ENCODE results near the gene ADCY9.
"Not testable (repeated sequence)": the region's sequence is repeated elsewhere in the genome, so short reads cannot be mapped to it uniquely, and the experiment has no call there.

The ADCY9 gene

DNA sequence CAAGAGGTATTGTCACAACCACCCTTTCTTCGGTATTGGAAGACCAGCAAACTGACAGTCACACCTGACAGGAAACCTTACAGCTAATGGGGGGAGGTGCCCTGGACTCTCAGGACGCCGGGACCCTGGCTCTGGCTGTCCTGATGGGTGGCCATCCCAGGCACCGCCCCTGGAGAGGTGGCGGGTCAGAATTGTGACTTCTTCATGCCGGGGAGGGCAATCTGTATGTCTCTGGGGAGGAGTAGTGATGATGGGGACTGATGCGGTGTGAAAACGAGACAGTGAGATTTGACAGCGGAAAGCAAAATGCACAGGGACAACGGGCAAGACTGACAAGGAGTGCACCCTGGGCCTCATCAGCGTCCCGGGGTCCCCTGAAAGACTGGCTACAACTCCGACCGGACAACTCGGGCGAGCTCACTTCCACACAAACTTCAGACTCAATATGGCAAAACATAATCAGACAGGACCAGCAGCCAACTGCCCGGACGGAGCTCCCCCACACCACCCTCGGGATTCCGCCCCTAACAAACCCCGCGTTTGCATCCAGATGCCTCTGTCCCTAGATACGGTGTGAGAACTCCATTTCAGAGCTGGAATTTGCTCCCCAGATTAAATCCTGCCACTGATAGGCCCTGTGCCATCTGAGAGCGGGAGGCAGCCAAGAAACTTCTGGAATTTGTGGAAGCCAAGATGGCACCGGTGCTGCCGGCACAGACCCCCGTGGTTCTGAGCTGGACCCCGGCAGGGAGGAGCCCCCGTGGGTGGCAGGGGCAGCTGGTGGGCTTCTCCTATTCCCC lies 152.2 kb downstream of the ADCY9 start:
- H3K36me3 ChIP-seq (ENCODE audit: control insufficient read depth in 5 of 5, insufficient read depth in 5 of 5, low read length in 5 of 5) = peaks cover 0 to 14% (median 11%) of the 10 kb centered on the region in 5 donors
- no peak overlapping the region for H3K27ac ChIP-seq (ENCODE audit: low read depth, low read length)
- no peak overlapping the region for H3K4me3 ChIP-seq (ENCODE audit: low read depth in 1 of 5, low read length in 5 of 5)
- H3K9me3 ChIP-seq (ENCODE audit: control insufficient read depth in 5 of 5, low read length in 5 of 5) = peaks cover 0 to 4% (median 0%) of the 10 kb centered on the region in 5 donors
- H3K9ac ChIP-seq (ENCODE audit: low read length in 5 of 5) = no peak overlapping the region
- peaks cover 0 to 3% (median 0%) of the 10 kb centered on the region in 5 donors for H3K27me3 ChIP-seq (ENCODE audit: control insufficient read depth in 5 of 5, insufficient read depth in 4 of 5, low read length in 5 of 5)
- peaks cover 2 to 29% (median 23%) of the 10 kb centered on the region in 5 donors for H3K4me1 ChIP-seq (ENCODE audit: control insufficient read depth in 5 of 5, insufficient read depth in 5 of 5, low read length in 5 of 5)

DNA sequence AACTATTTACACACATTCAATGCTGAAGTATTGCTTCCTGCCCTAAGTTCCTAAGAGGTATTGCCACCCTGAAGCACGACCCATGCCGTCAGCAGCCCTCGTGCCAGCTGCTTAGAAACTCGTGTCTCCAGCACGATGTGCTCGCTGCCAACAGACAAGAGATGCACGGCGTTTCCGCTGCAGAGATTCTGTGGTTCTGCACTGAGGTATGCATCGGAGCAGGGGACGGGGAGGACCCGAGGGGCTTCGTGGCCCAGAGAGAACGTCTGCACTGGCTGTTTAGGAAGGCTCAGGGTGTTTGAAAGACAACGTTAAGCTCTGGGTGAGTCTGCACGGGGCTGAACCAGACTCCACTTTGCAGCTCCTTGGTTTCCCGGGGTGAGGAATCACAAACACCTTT lies 153.0 kb downstream of the ADCY9 start:
- no peak overlapping the region for H3K27ac ChIP-seq (ENCODE audit: low read depth, low read length)
- H3K9me3 ChIP-seq (ENCODE audit: control insufficient read depth in 5 of 5, low read length in 5 of 5) = peaks cover 0 to 4% (median 0%) of the 10 kb centered on the region in 5 donors
- H3K9ac ChIP-seq (ENCODE audit: low read length in 5 of 5) = no peak overlapping the region
- peaks cover 0 to 3% (median 0%) of the 10 kb centered on the region in 5 donors for H3K27me3 ChIP-seq (ENCODE audit: control insufficient read depth in 5 of 5, insufficient read depth in 4 of 5, low read length in 5 of 5)
- H3K4me1 ChIP-seq (ENCODE audit: control insufficient read depth in 5 of 5, insufficient read depth in 5 of 5, low read length in 5 of 5) = peaks cover 2 to 29% (median 23%) of the 10 kb centered on the region in 5 donors
- peaks cover 0 to 14% (median 11%) of the 10 kb centered on the region in 5 donors for H3K36me3 ChIP-seq (ENCODE audit: control insufficient read depth in 5 of 5, insufficient read depth in 5 of 5, low read length in 5 of 5)
- peak overlapping the region in 2 of 5 donors; percentile 11 to 25 for H3K4me3 ChIP-seq (ENCODE audit: low read depth in 1 of 5, low read length in 5 of 5)

DNA sequence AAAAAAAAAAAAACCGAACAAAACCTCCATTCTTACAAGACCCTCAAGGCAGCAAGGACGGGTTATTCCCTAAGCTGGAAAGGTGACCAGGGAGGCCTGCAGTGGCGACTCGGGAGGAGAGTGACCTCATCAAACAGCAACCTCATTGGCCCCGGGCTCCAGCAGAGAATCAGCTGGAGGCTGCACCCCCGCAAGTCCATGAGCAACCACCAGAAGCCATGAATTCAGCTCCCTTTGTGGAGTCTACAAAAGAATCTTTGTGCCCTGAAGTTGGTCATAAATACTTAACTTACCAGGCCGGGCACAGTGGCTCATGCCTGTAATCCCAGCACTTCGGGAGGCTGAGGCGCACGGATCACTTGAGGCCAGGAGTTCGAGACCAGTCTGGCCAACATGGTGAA lies 154.8 kb downstream of the ADCY9 start:
- Histone ChIP-seq H3K36me3 (ENCODE audit: control insufficient read depth in 5 of 5, insufficient read depth in 5 of 5, low read length in 5 of 5) (peaks cover 0 to 10% (median 8%) of the 10 kb centered on the region in 5 donors), H3K4me3 (ENCODE audit: low read depth in 1 of 5, low read length in 5 of 5) (peak overlapping the region; percentile 61 to 84 (median 71)), H3K4me1 (ENCODE audit: control insufficient read depth in 5 of 5, insufficient read depth in 5 of 5, low read length in 5 of 5) (peaks cover 2 to 29% (median 23%) of the 10 kb centered on the region in 5 donors), H3K27ac (ENCODE audit: low read depth, low read length) (no peak overlapping the region), H3K9ac (ENCODE audit: low read length in 5 of 5) (peak overlapping the region in 1 of 5 donors; percentile 64), H3K9me3 (ENCODE audit: control insufficient read depth in 5 of 5, low read length in 5 of 5) (peaks cover 0 to 2% (median 0%) of the 10 kb centered on the region in 5 donors), H3K27me3 (ENCODE audit: control insufficient read depth in 5 of 5, insufficient read depth in 4 of 5, low read length in 5 of 5) (peaks cover 0 to 5% (median 0%) of the 10 kb centered on the region in 5 donors)

DNA sequence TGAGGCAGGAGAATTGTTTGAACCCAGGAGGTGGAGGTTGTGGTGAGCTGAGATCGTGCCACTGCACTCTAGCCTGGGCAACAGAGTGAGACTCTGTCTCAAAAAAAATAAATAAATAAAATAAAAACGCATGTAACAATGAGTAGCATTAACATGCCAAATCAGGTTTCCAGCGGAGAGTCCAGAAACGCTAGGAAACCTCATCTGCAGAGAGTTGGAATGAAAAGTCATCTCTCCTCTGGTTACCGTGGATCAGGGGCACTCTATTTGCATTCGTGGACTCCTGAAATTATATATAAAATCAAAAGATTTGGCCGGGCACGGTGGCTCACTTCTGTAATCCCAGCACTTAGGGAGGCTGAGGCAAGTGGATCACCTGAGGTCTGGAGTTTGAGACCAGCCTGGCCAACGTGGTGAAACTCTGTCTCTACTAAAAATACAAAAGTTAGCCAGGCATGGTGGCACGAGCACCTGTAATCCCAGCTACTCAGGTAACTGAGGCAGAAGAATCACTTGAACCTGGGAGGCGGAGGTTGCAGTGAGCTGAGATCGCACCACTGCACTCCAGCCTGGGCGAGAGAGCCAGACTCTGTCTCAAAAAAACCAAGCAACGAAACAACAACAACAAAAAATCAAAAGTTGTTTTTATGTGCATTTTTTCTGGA lies 156.2 kb downstream of the ADCY9 start:
- peak overlapping the region in 4 of 5 donors; percentile 2 to 73 (median 40) for H3K9ac ChIP-seq (ENCODE audit: low read length in 5 of 5)
- peak overlapping the region; percentile 69 for H3K27ac ChIP-seq (ENCODE audit: low read depth, low read length)
- H3K36me3 ChIP-seq (ENCODE audit: control insufficient read depth in 5 of 5, insufficient read depth in 5 of 5, low read length in 5 of 5); H3K9me3 ChIP-seq (ENCODE audit: control insufficient read depth in 5 of 5, low read length in 5 of 5); H3K27me3 ChIP-seq (ENCODE audit: control insufficient read depth in 5 of 5, insufficient read depth in 4 of 5, low read length in 5 of 5): not testable (repeated sequence)
- H3K4me1 ChIP-seq (ENCODE audit: control insufficient read depth in 5 of 5, insufficient read depth in 5 of 5, low read length in 5 of 5) = peaks cover 2 to 29% (median 23%) of the 10 kb centered on the region in 5 donors
- H3K4me3 ChIP-seq (ENCODE audit: low read depth in 1 of 5, low read length in 5 of 5) = peak overlapping the region; percentile 61 to 84 (median 71)

DNA sequence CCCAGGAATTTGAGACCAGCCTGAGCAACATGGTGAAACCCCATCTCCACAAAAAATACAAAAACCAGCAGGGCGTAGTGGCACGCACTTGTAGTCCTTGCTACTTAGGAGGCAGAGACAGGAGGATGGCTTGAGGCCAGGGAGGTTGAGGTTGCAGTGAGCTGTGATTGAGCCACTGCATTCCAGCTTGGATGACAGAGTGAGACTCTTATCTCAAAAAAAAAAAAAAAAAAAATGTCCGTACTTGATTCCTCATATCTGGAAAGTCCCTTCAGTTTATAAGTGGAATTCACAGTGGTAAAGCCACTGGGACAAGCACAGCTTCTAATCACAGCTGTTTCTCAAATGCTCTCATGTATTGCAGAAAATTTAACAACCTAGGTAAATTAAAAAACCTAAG lies 157.1 kb downstream of the ADCY9 start:
- Histone ChIP-seq H3K27ac (ENCODE audit: low read depth, low read length) (no peak overlapping the region), H3K9me3 (ENCODE audit: control insufficient read depth in 5 of 5, low read length in 5 of 5) (no peaks in the 10 kb centered on the region), H3K4me1 (ENCODE audit: control insufficient read depth in 5 of 5, insufficient read depth in 5 of 5, low read length in 5 of 5) (peaks cover 2 to 35% (median 23%) of the 10 kb centered on the region in 5 donors), H3K4me3 (ENCODE audit: low read depth in 1 of 5, low read length in 5 of 5) (no peak overlapping the region), H3K27me3 (ENCODE audit: control insufficient read depth in 5 of 5, insufficient read depth in 4 of 5, low read length in 5 of 5) (peaks cover 0 to 5% (median 0%) of the 10 kb centered on the region in 5 donors), H3K9ac (ENCODE audit: low read length in 5 of 5) (no peak overlapping the region), H3K36me3 (ENCODE audit: control insufficient read depth in 5 of 5, insufficient read depth in 5 of 5, low read length in 5 of 5) (no peaks in the 10 kb centered on the region)

DNA sequence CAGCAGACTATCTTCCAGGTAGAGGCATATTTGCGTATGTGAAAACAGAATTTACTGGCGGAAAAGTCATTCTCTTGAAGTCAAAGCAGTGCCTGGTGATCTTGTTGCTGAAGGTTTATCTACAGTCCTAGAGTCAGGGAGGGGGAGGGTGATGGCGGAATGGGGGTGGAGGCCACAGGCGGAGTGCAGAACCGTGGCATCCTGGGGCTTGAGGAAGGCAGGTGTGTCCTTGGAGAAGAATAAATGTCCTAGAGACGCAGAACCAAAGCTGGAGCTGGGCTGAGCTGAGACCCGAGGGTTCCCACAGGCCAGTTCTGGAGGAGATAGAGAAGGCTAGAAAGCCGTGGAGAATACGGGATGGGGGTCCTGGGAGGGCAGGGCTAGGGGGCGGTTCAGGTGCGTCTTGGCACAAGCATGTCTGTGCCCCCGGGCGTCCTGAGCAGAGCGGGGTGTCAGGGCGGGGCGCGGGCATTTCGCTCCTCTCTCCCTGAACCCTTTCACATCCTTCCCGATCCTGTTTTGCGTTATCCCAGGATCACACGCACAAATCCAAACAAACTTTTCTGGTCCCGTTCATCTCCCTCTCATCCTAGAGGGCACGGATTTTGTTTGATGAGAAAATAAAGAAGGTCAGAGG lies 158.8 kb downstream of the ADCY9 start:
- Histone ChIP-seq H3K9me3 (ENCODE audit: control insufficient read depth in 5 of 5, low read length in 5 of 5) (no peaks in the 10 kb centered on the region), H3K27ac (ENCODE audit: low read depth, low read length) (no peak overlapping the region), H3K9ac (ENCODE audit: low read length in 5 of 5) (no peak overlapping the region), H3K4me3 (ENCODE audit: low read depth in 1 of 5, low read length in 5 of 5) (no peak overlapping the region), H3K4me1 (ENCODE audit: control insufficient read depth in 5 of 5, insufficient read depth in 5 of 5, low read length in 5 of 5) (peaks cover 3 to 32% (median 20%) of the 10 kb centered on the region in 5 donors), H3K27me3 (ENCODE audit: control insufficient read depth in 5 of 5, insufficient read depth in 4 of 5, low read length in 5 of 5) (peaks cover 0 to 3% (median 0%) of the 10 kb centered on the region in 5 donors), H3K36me3 (ENCODE audit: control insufficient read depth in 5 of 5, insufficient read depth in 5 of 5, low read length in 5 of 5) (no peaks in the 10 kb centered on the region)

DNA sequence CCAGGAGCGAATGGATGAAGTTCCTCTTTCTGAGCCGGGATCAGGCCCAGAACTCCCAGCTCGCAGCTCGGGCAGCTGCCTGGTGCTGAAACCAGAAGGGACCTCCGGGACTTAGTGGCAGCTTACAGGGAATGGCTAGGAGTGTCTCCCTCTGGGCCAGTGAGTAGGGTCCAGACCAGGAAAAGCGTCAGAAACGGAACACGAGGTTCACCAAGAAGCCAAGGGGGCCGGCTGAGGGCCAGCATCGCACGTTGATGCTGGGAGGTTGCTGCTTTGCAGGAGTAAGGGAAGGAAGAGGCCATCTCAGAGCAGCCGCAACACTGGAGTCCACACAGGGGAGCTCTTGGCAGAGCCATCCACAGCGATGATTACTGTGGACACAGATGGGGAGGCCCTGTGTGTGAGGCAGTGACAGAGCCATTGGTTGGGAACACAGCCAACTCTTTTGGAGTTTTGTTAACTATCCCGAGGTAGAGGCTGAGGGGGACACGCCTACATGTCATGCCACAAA lies 161.8 kb downstream of the ADCY9 start:
- no peaks in the 10 kb centered on the region for H3K36me3 ChIP-seq (ENCODE audit: control insufficient read depth in 5 of 5, insufficient read depth in 5 of 5, low read length in 5 of 5)
- no peak overlapping the region for H3K4me3 ChIP-seq (ENCODE audit: low read depth in 1 of 5, low read length in 5 of 5)
- H3K9ac ChIP-seq (ENCODE audit: low read length in 5 of 5) = no peak overlapping the region
- H3K27ac ChIP-seq (ENCODE audit: low read depth, low read length) = no peak overlapping the region
- H3K9me3 ChIP-seq (ENCODE audit: control insufficient read depth in 5 of 5, low read length in 5 of 5) = no peaks in the 10 kb centered on the region
- H3K27me3 ChIP-seq (ENCODE audit: control insufficient read depth in 5 of 5, insufficient read depth in 4 of 5, low read length in 5 of 5) = peaks cover 0 to 3% (median 0%) of the 10 kb centered on the region in 5 donors
- H3K4me1 ChIP-seq (ENCODE audit: control insufficient read depth in 5 of 5, insufficient read depth in 5 of 5, low read length in 5 of 5) = peaks cover 9 to 39% (median 29%) of the 10 kb centered on the region in 5 donors

DNA sequence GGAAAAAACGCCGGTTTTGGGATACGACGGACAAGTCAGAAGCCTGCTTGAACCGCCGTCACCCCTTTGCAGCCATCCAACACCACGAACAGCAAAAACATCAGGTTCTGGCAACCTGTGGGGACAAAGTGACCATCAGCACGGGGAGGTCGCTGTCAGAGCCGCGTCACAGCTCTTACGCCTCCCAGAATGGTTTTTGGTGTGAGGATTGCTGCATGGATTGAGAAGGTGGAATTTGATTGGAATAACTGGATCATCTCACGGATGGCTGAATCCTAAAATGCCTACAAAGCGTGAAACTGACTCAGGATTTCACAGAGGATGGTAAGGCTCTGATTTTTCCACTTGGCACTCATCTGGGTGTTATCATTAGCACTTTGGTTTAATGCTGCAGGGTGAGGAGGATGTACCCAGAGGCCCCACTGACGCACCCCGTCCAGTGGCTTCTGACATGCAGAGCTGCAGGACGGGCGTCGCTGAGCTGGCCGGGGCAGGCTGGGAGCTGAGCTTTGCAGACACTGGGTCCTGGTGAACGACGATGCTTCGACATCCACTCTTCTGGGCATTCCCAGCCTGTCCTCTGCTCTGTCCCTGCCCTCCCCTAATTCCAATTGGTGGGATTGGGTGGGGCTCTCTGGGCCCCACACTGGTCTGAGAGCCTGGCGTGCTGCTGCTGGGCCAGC lies 162.4 kb downstream of the ADCY9 start:
- H3K27ac ChIP-seq (ENCODE audit: low read depth, low read length) = no peak overlapping the region
- H3K9me3 ChIP-seq (ENCODE audit: control insufficient read depth in 5 of 5, low read length in 5 of 5) = no peaks in the 10 kb centered on the region
- H3K36me3 ChIP-seq (ENCODE audit: control insufficient read depth in 5 of 5, insufficient read depth in 5 of 5, low read length in 5 of 5) = no peaks in the 10 kb centered on the region
- H3K27me3 ChIP-seq (ENCODE audit: control insufficient read depth in 5 of 5, insufficient read depth in 4 of 5, low read length in 5 of 5) = peaks cover 0 to 3% (median 0%) of the 10 kb centered on the region in 5 donors
- H3K4me1 ChIP-seq (ENCODE audit: control insufficient read depth in 5 of 5, insufficient read depth in 5 of 5, low read length in 5 of 5) = peaks cover 9 to 45% (median 35%) of the 10 kb centered on the region in 5 donors
- no peak overlapping the region for H3K4me3 ChIP-seq (ENCODE audit: low read depth in 1 of 5, low read length in 5 of 5)
- H3K9ac ChIP-seq (ENCODE audit: low read length in 5 of 5) = no peak overlapping the region

DNA sequence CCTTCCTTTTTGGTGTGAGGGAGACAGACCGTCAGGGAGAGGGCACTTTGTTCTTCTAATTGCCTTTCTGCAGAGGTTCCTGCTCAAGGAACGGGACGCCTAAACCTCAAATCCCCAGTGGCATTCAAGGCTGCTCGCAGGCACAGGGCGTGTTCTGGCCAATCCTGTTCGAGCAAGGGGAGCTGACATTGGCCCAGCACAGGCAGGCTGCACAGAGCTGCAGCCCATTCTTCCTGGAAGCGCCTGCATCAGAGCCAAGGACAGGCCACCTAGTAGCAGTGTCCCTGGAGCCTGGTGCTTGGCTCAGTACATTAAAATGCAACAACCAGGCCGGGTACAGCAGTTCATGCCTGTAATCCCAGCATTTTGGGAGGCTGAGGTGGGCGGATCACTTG lies 163.5 kb downstream of the ADCY9 start:
- Histone ChIP-seq H3K9ac (ENCODE audit: low read length in 5 of 5) (no peak overlapping the region), H3K36me3 (ENCODE audit: control insufficient read depth in 5 of 5, insufficient read depth in 5 of 5, low read length in 5 of 5) (no peaks in the 10 kb centered on the region), H3K4me3 (ENCODE audit: low read depth in 1 of 5, low read length in 5 of 5) (peak overlapping the region in 3 of 5 donors; percentile 24 to 50 (median 34)), H3K27me3 (ENCODE audit: control insufficient read depth in 5 of 5, insufficient read depth in 4 of 5, low read length in 5 of 5) (peaks cover 0 to 6% (median 0%) of the 10 kb centered on the region in 5 donors), H3K9me3 (ENCODE audit: control insufficient read depth in 5 of 5, low read length in 5 of 5) (no peaks in the 10 kb centered on the region), H3K4me1 (ENCODE audit: control insufficient read depth in 5 of 5, insufficient read depth in 5 of 5, low read length in 5 of 5) (peaks cover 11 to 48% (median 40%) of the 10 kb centered on the region in 5 donors), H3K27ac (ENCODE audit: low read depth, low read length) (peak overlapping the region; percentile 78)

All from subcutaneous abdominal adipose tissue (tissue), 5 donors.